HG03103 (cell line): ENCODE measurements around the gene NLRX1.
"Not testable (repeated sequence)": the region's sequence is repeated elsewhere in the genome, so short reads cannot be mapped to it uniquely, and the experiment has no call there.

Source experiments
- ATAC-seq: cut with Tn5 transposase; IDR thresholded peaks from one replicate; pipeline ENCODE4 v1.9.1; 2021; ENCODE audit warnings: low read depth; ENCODE audit not compliant: unreplicated experiment

Gene NLRX1

GRCh38 chr11:119152604-119153003 lies 15.9 kb upstream of the NLRX1 start:
- ATAC-seq, result no peak

- no peak for ATAC-seq
These were observed 15.3 kb upstream of the NLRX1 start for GRCh38 chr11:119153049-119153818.

GRCh38 chr11:119154178-119154577 lies 14.3 kb upstream of the NLRX1 start:
- ATAC-seq, result no peak

GRCh38 chr11:119155733-119156492 lies 12.6 kb upstream of the NLRX1 start:
- ATAC-seq, result no peak

GRCh38 chr11:119156496-119156895 lies 12.0 kb upstream of the NLRX1 start:
- no peak for ATAC-seq

- ATAC-seq, result no peak
These were observed 11.5 kb upstream of the NLRX1 start for GRCh38 chr11:119157063-119157462.

- no peak for ATAC-seq
These were observed 10.1 kb upstream of the NLRX1 start for GRCh38 chr11:119158467-119158866.

GRCh38 chr11:119160151-119160550 lies 8.4 kb upstream of the NLRX1 start:
- no peak for ATAC-seq

GRCh38 chr11:119161871-119162270 lies 6.7 kb upstream of the NLRX1 start:
- no peak for ATAC-seq

GRCh38 chr11:119166368-119167076 lies 2.0 kb upstream of the NLRX1 start:
- no peak for ATAC-seq

GRCh38 chr11:119167077-119167458 lies 1.5 kb upstream of the NLRX1 start:
- not testable (repeated sequence) for ATAC-seq

GRCh38 chr11:119167933-119168332 lies 592 bp upstream of the NLRX1 start:
- no peak for ATAC-seq

- ATAC-seq, result peak; percentile 22
These were observed 776 bp downstream of the NLRX1 start for GRCh38 chr11:119169282-119169719.

GRCh38 chr11:119172513-119172912 lies 4.0 kb downstream of the NLRX1 start:
- ATAC-seq, result no peak

- ATAC-seq, result no peak
These were observed 4.9 kb downstream of the NLRX1 start for GRCh38 chr11:119173453-119173852.

GRCh38 chr11:119175493-119176077 lies 7.1 kb downstream of the NLRX1 start:
- no peak for ATAC-seq

- ATAC-seq, result no peak
These were observed 9.7 kb downstream of the NLRX1 start for GRCh38 chr11:119178166-119178680.

- ATAC-seq, result no peak
These were observed 10.8 kb downstream of the NLRX1 start for GRCh38 chr11:119179342-119179741.

- ATAC-seq, result no peak
These were observed 11.5 kb downstream of the NLRX1 start for GRCh38 chr11:119179983-119180382.
